Activated T-helper 17 cell treated with anti-CD3 and anti-CD28 coated beads, Interleukin-2, amount 50 U/mL, for 72 hours (primary cell): ENCODE results near the gene ZNF12. TPM values are rescaled to one million over a fixed set of nuclear protein-coding genes. Genes with fewer than 3 reads are reported as not detected.
"Not testable (repeated sequence)": the region's sequence is repeated elsewhere in the genome, so short reads cannot be mapped to it uniquely, and the experiment has no call there.

Experiments used
- ATAC-seq: fragments of 150-1000 bp; cut with Tn5 transposase; replicated peaks from 2 replicates; pipeline ENCODE4 v1.10.0; 2021; ENCODE audit warnings: mild to moderate bottlenecking, moderate library complexity
- H3K27ac Mint-ChIP-seq: one replicate; pipeline ENCODE4 v1.8.0; 2022; ENCODE audit warnings: mixed read lengths
- H3K27me3 Mint-ChIP-seq: one replicate; pipeline ENCODE4 v1.8.0; 2022; ENCODE audit warnings: mixed read lengths
- H3K36me3 Mint-ChIP-seq: one replicate; pipeline ENCODE4 v1.8.0; 2022; ENCODE audit warnings: low read depth, mild to moderate bottlenecking, mixed read lengths
- H3K4me1 Mint-ChIP-seq: one replicate; pipeline ENCODE4 v1.8.0; 2022; ENCODE audit warnings: mixed read lengths
- H3K4me3 Mint-ChIP-seq: one replicate; pipeline ENCODE4 v1.8.0; 2022; ENCODE audit warnings: mild to moderate bottlenecking, mixed read lengths
- H3K9me3 Mint-ChIP-seq: one replicate; pipeline ENCODE4 v1.8.0; 2022; ENCODE audit warnings: mixed read lengths
- total RNA-seq, 2 donors: library from RNA; stranded (reverse); gene quantifications; one replicate each; pipeline ENCODE4 v1.2.3, GENCODE V29; 2022

Gene ZNF12
- 10 to 100 TPM; 15.4 to 29.8 TPM for total RNA-seq

DNA sequence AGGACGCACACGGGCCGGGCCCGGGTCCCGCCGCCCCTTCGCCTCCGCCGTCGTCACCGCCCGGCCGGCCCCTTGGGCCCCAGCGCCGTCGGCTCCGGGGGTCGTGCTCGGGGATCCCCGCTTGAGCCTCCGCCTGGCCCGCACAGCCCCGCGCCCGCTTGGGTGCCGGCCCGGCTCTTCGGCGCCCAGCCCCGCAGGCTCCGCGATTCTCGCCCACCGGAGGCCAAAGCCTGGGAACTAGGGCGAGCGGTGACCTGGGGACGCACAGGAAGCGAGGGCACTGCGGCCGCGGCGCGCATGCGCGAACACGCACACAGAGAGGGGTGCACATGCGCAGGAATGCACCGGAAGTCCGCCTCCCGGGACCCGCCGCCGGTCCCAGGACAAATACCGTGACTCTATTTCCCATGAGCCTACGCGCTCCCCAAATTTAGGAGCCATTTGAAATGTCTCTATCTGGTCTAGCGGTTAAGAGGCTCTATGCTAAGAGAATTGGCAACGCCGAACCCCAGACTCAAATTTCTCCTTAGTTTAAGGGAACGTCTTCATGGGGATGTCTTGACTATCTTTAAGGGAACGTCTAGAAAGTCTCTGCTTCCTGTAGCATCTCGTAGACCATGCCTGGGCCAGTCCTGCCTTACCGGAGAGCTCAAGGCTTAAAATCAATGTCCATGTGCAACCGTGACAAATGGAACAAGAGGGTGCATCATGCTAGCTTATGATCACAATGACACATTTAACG, at the start of gene ZNF12:
Gene ZNF12, minus strand, starts transcription at position 282 of the 742 bp plus-strand sequence. CDS start 1,774 bp downstream, outside the sequence.
- Mint-ChIP-seq H3K4me1 (peaks cover 30% of the 10 kb centered on the region), H3K27me3 (peaks cover 4% of the 10 kb centered on the region), H3K36me3 (no peaks in the 10 kb centered on the region), H3K27ac (peak within 1 kb of the TSS; percentile 92), H3K9me3 (peaks cover 14% of the 10 kb centered on the region), H3K4me3 (peak within 1 kb of the TSS; percentile 91)
- peak; percentile 95 for ATAC-seq

DNA sequence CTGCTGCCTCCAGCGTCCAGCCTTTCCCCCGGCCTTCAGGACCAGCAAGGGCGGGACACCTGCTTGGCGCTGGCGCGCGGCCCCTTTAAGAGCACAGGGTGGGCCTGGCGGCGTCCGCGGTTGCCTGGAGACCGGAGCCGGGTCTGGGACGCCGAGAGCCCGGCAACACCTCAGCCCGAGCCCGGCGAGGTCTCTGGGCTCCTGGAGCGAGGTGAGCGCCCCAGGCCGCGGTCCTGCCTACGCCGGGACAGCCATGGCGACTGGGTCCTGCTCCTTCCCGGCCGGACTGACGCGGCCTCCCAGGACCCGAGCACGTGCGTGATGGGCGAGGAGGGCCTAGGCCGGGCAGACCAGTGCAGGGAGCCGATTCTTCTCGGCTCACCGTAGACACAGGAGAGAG, 47.2 kb upstream of the ZNF12 start, which contains the start of gene RSPH10B2:
Gene RSPH10B2, plus strand, starts transcription at position 140 of the 400 bp plus-strand sequence. CDS start 3,575 bp downstream, outside the sequence.
- not testable (repeated sequence) for H3K27ac Mint-ChIP-seq, H3K4me1 Mint-ChIP-seq, H3K36me3 Mint-ChIP-seq, H3K4me3 Mint-ChIP-seq, H3K9me3 Mint-ChIP-seq, ATAC-seq, H3K27me3 Mint-ChIP-seq

DNA sequence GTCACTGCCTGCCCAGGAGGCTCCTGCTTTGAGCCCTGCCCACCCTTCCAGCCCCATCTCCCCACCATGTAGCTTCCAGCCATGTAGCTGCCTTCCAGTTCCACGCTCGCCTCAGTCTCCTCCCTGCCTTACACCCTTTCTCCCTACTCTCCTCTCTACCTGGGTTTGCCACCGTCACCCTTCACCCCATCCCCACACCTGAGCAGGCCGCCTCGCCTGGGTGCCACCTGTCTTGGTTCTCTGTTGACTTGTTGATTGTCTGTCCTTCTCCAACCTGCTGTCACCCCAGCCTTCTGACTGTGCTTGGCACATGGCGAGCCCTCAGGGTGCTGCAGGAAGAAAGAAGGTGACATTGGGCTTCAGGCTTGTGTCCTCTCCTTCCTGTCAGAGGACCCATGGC, 43.4 kb upstream of the ZNF12 start:
- H3K36me3 Mint-ChIP-seq: peaks cover 18% of the 10 kb centered on the region
- not testable (repeated sequence) for H3K27me3 Mint-ChIP-seq, H3K9me3 Mint-ChIP-seq, H3K4me1 Mint-ChIP-seq, H3K4me3 Mint-ChIP-seq, H3K27ac Mint-ChIP-seq
- peak; percentile 18 for ATAC-seq

- peaks cover 24% of the 10 kb centered on the region for H3K36me3 Mint-ChIP-seq
- not testable (repeated sequence) for H3K4me1 Mint-ChIP-seq, H3K9me3 Mint-ChIP-seq, ATAC-seq, H3K27me3 Mint-ChIP-seq, H3K27ac Mint-ChIP-seq, H3K4me3 Mint-ChIP-seq
These were observed 42.6 kb upstream of the ZNF12 start for GRCh38 chr7:6749335-6749734.

GRCh38 chr7:6744410-6745100, 37.8 kb upstream of the ZNF12 start:
- H3K27me3 Mint-ChIP-seq, H3K9me3 Mint-ChIP-seq, ATAC-seq, H3K27ac Mint-ChIP-seq, H3K4me1 Mint-ChIP-seq, H3K4me3 Mint-ChIP-seq: not testable (repeated sequence)
- H3K36me3 Mint-ChIP-seq: peaks cover 51% of the 10 kb centered on the region

DNA sequence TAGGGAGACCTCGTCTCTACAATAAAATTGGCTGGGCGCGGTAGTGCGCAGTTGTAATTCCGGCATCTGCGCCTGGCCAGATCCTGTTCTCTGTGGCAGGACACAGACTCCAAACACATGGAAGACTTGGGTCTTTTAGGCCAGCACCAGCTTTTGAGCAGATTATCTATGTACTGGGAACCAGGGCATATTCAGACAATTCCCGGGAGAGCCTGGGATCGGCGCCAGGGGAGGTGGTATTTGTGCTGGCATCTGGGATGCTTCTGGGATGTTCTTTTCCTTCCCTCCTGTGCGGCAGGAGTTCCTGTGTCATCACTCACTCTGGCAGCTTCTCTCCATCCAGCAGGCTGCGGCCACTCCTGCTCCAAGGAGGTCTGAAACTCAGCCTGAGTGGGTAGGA, 31.7 kb upstream of the ZNF12 start:
- H3K9me3 Mint-ChIP-seq, ATAC-seq, H3K4me1 Mint-ChIP-seq, H3K27me3 Mint-ChIP-seq, H3K4me3 Mint-ChIP-seq, H3K27ac Mint-ChIP-seq: not testable (repeated sequence)
- H3K36me3 Mint-ChIP-seq: peaks cover 83% of the 10 kb centered on the region

DNA sequence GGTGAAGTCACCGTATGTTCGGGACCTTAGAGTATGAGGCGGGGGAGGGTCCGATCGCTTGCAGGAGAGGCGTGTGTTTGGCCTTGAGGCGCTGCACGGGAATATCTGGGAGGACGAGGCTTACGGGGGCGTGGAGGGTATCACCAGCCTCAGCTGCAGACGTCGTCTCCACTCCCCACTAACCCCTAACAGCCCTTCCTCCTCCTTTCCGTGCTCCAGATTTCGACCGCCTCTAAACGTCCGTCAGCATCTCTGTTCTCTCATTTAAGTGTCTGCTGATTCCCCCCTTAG, 23.5 kb upstream of the ZNF12 start:
- Mint-ChIP-seq H3K27ac (peak overlapping the region; percentile 96), H3K4me3 (peak overlapping the region; percentile 92), H3K9me3 (no peaks in the 10 kb centered on the region), H3K4me1 (peaks cover 4% of the 10 kb centered on the region), H3K27me3 (no peaks in the 10 kb centered on the region), H3K36me3 (peaks cover 60% of the 10 kb centered on the region)
- ATAC-seq: no peak

DNA sequence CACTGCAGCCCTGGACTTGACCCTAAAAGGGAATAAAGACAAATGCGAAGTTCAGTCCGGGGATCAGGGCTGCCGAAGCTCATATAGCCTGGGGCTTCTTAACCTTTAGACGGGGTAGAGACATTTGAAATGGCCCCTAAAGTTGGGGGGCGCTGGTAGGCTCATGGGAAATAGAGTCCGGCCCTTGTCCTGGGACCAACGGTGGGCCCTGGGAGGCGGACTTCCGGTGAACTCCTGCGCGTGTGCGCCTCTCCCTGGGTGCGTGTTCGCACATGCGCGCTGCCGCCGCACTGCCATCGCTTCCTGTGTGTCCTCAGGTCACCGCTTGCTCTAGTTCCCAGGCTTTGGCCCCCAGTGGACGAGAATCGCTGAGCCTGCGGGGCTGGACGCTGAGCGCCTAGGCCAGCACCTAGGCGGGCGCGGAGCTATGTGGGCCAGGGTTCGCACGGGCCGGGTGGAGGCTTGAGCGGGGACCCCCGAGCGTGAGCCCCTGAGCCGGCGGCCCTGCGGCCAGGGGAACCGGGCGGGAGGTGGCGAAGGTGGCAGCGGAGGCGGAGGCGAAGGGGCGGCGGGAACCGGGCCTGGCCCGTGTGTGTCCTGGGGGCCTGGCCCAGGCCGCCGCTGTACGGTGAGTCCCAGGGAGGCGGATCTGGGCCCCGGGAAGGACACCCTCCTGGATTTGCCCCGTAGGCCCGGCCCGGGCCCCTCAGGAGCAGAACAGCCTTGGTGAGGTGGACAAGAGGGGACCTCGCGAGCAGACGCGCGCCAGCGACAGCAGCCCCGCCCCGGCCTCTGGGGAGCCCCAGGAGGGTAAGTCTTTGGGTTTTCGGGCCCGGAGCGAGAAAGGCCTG, 23.0 kb upstream of the ZNF12 start:
- peak; percentile 100 for ATAC-seq
- H3K4me1 Mint-ChIP-seq: peaks cover 4% of the 10 kb centered on the region
- H3K4me3 Mint-ChIP-seq: peak overlapping the region; percentile 92
- no peaks in the 10 kb centered on the region for H3K9me3 Mint-ChIP-seq
- H3K27ac Mint-ChIP-seq: peak overlapping the region; percentile 96
- H3K36me3 Mint-ChIP-seq: peaks cover 54% of the 10 kb centered on the region
- H3K27me3 Mint-ChIP-seq: no peaks in the 10 kb centered on the region

DNA sequence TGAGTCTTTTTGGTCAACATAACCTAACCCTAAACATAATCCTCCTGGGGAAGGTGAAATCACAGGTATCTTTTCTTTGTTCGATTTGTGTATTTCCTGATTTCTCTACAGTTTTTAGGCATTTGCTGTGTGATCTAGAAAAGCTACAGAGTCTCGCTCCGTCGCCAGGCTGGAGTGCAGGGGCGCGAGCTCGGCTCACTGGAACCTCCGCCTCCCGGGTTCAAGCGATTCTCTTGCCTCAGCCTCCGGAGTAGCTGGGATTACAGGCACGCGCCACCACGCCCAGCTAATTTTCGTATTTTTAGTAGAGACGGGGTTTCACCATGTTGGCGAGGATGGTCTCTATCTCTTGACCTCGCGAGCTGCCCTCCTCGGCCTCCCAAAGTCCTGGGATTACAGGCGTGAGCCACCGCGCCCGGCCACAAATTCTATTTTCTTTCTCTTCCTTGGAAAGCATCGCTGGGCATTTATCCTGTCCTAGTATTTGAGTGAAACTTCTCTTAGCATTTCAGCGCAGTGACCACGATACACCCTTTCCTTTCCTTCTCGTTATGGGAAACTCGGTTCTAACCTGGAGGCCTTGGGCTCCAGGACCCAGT, 22.2 kb upstream of the ZNF12 start:
- H3K4me3 Mint-ChIP-seq: peak overlapping the region; percentile 92
- not testable (repeated sequence) for H3K27me3 Mint-ChIP-seq, H3K4me1 Mint-ChIP-seq, ATAC-seq, H3K9me3 Mint-ChIP-seq
- H3K27ac Mint-ChIP-seq: peak overlapping the region; percentile 96
- H3K36me3 Mint-ChIP-seq: peaks cover 47% of the 10 kb centered on the region

- Mint-ChIP-seq H3K36me3 (peaks cover 34% of the 10 kb centered on the region), H3K27ac (no peak overlapping the region), H3K9me3 (no peaks in the 10 kb centered on the region), H3K27me3 (no peaks in the 10 kb centered on the region), H3K4me1 (peaks cover 4% of the 10 kb centered on the region), H3K4me3 (no peak overlapping the region)
- no peak for ATAC-seq
These were observed 20.9 kb upstream of the ZNF12 start for GRCh38 chr7:6727663-6728062.

GRCh38 chr7:6726341-6726740, 19.6 kb upstream of the ZNF12 start:
- not testable (repeated sequence) for H3K9me3 Mint-ChIP-seq, H3K4me3 Mint-ChIP-seq, H3K4me1 Mint-ChIP-seq, ATAC-seq, H3K27ac Mint-ChIP-seq, H3K27me3 Mint-ChIP-seq
- H3K36me3 Mint-ChIP-seq: peaks cover 21% of the 10 kb centered on the region

GRCh38 chr7:6725003-6725402, 18.3 kb upstream of the ZNF12 start:
- peaks cover 7% of the 10 kb centered on the region for H3K36me3 Mint-ChIP-seq
- H3K9me3 Mint-ChIP-seq: no peaks in the 10 kb centered on the region
- no peak for ATAC-seq
- no peak overlapping the region for H3K4me3 Mint-ChIP-seq
- H3K27me3 Mint-ChIP-seq: peaks cover 5% of the 10 kb centered on the region
- H3K4me1 Mint-ChIP-seq: peaks cover 4% of the 10 kb centered on the region
- H3K27ac Mint-ChIP-seq: no peak overlapping the region

DNA sequence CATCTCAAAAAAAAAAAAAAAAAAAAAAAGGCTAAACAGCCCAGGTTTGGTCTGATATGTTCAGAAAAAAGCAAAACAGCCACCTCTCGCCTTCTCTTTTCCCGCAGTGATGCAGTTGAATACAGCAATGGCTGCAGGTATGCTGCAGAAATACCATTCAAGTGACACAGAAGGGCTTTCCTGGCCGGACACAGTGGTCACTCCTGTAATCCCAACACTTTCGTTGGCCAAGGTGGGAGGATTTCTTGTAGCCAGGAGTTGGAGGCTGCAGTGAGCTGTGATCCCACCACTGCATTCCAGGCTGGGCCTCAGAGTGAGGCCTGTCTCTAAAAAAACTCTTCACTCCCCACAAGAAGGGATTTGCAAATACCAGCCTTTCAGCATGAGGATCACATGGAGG, 17.6 kb upstream of the ZNF12 start:
- not testable (repeated sequence) for H3K27me3 Mint-ChIP-seq, H3K27ac Mint-ChIP-seq, H3K9me3 Mint-ChIP-seq, H3K36me3 Mint-ChIP-seq, ATAC-seq, H3K4me3 Mint-ChIP-seq, H3K4me1 Mint-ChIP-seq

GRCh38 chr7:6718124-6718523, 11.4 kb upstream of the ZNF12 start:
- Mint-ChIP-seq H3K4me3 (no peak overlapping the region), H3K27me3 (peaks cover 22% of the 10 kb centered on the region), H3K36me3 (no peaks in the 10 kb centered on the region), H3K27ac (no peak overlapping the region), H3K9me3 (no peaks in the 10 kb centered on the region), H3K4me1 (peaks cover 6% of the 10 kb centered on the region)
- ATAC-seq: no peak
